Right renal pelvis (tissue), 4 donors: Measurements from ENCODE around the gene NFIA. TPM values are rescaled to one million over a fixed set of nuclear protein-coding genes. Genes with fewer than 3 reads are reported as not detected.
"Not testable (repeated sequence)": the region's sequence is repeated elsewhere in the genome, so short reads cannot be mapped to it uniquely, and the experiment has no call there.

Source experiments
- DNase-seq, 4 donors: peaks; one replicate each; pipeline ENCODE4 v3.0.0-alpha.2; 2013; ENCODE audit warnings: low read depth in 4 of 4, low spot score in 3 of 4, missing footprints in 1 of 4
- polyA plus RNA-seq, 4 donors: library from polyadenylated mRNA; unstranded; fragments of 120-200 nt; gene quantifications; one replicate each; pipeline ENCODE4 v1.2.1, GENCODE V29; 2013; ENCODE audit not compliant: insufficient read length in 4 of 4

NFIA gene
- polyA plus RNA-seq, 4 donors, result 13.9 to 19.2 (median 17.2) TPM

DNA sequence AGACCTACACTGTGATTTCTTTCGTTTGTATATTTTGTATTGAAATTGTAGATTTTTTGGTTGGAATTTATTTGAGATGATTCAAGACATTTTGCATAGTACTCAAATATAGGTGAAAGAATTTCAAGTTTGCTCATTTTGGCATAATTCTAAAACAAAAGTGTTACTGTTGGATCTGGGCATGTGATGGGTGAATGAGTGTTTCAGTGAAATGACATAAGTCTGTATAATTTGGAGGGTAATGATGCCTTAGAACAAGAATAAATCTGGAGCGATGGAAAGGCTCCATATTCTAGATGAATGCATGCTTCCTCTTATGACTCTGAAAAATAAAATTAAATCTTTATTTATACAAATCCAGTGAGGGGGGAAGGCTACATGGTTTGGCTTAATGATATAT lies 41.0 kb downstream of the NFIA start:
- DNase-seq, result no peak

DNA sequence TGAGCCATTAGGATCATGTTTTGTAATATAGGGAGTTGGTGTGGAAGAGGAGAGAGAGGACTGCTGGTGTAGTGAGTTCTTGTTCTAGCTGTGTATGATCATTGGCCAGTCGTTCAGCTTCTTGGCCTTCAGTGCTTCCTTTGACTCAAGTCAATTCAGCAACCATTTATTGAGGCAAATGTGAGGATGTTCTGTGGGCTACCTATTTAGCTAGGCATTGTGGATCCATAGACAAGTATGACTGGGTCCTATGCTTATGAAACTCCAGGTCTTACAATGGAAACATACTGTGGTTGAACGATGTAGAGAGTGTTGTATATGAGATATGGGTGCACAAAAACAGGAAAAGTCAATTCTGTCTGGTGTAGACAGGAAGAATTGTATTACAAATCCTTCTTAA lies 41.7 kb downstream of the NFIA start:
- no peak for DNase-seq

- DNase-seq, result no peak
Observed at GRCh38 chr1:61124696-61125095, 42.3 kb downstream of the NFIA start.

GRCh38 chr1:61125263-61125662 lies 42.9 kb downstream of the NFIA start:
- DNase-seq, result no peak

- DNase-seq, result no peak
Observed at GRCh38 chr1:61125895-61126294, 43.5 kb downstream of the NFIA start.

DNA sequence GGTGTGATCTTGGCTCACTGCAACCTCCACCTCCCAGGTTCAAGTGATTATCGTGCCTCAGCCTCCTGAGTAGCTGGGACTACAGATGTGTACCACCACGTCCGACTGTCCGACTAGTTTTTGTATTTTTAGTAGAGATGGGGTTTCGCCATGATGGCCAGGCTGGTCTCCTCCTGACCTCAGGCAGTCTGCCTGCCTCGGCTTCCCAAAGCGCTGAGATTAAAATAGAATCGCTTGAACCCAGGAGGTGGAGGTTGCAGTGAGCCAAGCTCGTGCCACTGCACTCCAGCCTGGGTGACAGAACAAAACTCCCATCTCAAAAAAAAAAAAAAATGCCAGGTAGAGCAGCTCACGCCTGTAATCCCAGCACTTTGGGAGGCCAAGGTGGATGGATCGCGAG lies 44.5 kb downstream of the NFIA start:
- not testable (repeated sequence) for DNase-seq

DNA sequence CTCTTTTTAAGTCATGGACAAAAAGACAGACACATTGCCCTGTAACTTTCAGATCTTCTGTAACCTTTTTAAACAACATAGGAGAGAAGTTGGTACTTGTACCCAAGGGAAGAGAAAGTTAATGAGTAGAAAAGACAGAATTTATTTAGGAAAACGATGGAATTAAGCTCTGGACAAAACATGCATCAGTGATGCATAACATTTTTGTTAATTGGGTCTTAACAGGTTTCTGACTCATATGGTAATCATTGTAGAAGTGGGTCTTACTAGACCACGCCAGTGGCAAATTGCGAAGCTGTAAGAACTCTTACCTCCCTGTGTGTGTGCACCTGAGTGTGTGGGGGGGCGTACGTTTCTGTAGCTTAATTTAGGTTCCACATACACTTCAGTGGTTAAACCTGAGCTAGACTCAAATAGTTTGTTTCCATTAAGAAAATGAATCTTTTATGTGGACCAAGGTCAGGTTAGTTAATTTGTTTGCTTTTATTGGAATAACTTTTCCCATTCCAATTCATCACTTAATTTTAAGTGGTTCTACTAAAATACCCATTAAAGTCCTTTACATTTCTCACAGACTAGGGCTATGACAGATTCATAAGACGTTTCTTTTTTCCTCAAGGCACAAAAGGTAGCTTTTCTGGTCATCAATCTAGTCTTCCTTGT lies 48.1 kb downstream of the NFIA start:
- no peak for DNase-seq

DNA sequence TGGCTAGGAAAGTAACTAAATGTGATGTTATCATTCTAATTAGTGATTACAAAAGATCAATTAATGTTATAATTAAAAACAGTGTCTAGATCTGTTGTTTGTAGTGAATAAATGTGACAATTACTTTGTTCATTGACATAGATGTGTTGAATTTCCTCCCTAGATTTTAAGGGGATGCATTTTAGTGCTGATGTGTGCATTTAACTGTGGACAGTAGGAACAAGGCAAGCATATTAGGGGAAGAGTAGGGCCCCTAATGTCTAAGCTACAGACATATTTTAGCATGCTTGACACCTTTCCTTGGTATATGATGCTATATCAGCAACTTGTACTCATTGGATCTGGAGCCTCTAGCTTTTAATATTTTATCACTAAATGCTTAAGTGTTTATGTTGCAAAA lies 48.9 kb downstream of the NFIA start:
- no peak for DNase-seq

GRCh38 chr1:61131716-61132115 lies 49.4 kb downstream of the NFIA start:
- no peak for DNase-seq

- DNase-seq, result no peak
Observed at GRCh38 chr1:61132176-61132638, 49.8 kb downstream of the NFIA start.

DNA sequence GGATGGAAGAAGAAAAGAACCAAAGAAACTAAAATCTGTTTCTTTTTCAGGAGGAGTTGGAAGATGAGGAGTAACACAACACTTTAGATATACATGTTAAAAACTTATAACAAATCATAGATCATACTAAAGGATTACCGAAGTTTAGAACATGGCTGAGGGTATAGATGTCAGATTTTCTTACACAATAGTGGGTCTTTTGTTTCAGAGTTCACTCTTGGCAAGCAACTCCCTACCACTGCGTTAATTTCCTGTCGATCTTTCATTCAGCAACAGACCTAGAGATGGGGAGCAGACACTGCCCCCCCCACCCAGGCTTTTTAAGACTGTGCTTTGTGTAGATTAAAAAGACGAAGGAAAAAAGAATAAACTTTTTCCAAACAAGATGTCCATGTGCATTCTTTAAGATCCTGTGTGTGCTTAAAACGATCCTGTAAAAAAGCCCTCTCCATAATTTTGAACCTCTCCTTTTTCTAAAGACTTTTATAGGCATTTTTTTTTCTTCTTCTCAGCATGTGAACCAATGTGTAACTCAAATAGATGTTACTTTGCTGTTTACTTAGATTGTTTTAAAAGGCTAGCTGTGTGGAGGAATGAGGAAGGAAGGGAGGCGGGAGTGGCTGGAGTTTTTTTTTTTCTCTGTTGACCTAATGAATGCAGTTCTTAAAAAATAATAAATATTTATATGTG lies 50.4 kb downstream of the NFIA start:
- DNase-seq, result no peak

DNA sequence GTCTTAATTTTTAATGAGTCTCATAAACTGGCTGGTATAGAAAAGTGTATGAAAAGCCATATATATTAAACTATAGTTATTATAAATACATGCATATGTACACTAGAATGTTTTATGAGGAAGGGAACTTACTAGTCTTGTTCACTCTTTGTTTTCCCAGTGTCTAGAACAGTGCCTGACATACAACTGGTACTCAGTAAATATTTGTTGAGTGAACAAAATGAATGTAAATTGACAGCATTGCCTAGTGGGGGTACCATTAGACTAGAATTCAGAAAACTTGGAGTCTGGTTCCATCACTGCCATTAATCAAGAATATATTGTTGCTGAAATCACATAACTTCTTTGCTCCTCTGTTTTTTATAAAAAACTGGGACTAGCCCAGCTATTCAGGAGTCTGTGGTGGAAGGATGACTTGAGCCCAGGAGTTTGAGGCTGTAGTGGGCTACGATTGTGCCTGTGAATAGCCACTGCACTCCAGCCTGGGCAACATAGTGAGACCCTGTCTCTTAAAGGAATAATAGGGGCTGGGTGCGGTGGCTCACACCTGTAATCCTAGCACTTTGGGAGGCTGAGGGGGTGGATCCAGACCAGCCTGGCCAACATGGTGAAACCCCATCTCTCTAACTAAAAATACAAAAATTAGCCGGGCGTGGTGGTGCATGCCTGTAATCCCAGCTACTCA lies 51.1 kb downstream of the NFIA start:
- DNase-seq, result no peak

- no peak for DNase-seq
Observed at GRCh38 chr1:61135291-61135690, 52.9 kb downstream of the NFIA start.

GRCh38 chr1:61138305-61138704 lies 55.9 kb downstream of the NFIA start:
- DNase-seq, result no peak

- DNase-seq, result no peak
Observed at GRCh38 chr1:61138921-61139774, 56.8 kb downstream of the NFIA start.

- no peak for DNase-seq
Observed at GRCh38 chr1:61139775-61140549, 57.6 kb downstream of the NFIA start.

- DNase-seq, result no peak
Observed at GRCh38 chr1:61140778-61141177, 58.4 kb downstream of the NFIA start.

- DNase-seq, result no peak
Observed at GRCh38 chr1:61141288-61142042, 59.1 kb downstream of the NFIA start.

DNA sequence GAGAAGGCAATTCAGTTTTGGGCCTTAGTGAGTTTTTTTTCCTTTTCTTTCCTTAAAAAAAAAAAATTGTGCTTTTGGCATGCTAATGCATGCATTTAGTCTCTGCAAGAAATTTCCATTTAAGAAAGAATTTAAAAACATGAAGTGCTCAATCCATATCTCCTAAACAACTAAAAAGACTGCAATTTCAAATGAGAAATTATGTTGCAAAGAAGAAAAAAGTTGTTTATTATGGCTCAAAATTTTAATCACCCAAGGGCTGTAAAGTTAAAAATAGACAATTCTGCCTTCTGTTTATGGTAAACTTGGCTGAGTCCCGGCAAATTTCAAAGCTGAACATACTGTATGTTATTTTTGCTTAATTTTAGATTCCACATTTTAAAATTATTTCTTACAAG lies 59.7 kb downstream of the NFIA start:
- no peak for DNase-seq
